Measurements from ENCODE around the gene INHBC.

Gene INHBC

DNA sequence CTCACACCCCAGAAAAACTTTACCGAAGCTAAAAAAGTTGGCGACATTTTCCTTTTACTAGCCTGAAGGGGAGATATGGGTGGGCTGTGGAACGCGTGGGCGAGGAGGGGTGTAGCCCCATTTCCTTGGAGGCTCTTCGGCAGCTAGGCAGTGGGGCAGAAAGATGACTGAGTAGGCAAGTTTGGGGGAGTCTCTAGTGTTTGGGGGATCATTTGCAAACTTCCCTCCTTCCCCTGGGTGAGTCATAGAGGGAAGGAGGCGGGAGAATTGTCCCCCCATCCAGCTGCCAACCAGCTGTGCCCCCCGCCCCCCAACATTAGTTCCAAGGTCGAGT is 27.3 kb downstream of the INHBC start:
- H3K4me1 ChIP-seq (ENCODE audit: control insufficient read depth, insufficient read depth, low read length), result peaks cover 8% of the 10 kb centered on the region
- no peaks in the 10 kb centered on the region for H3K36me3 ChIP-seq (ENCODE audit: control insufficient read depth in 2 of 2, insufficient read depth in 1 of 2, low read length in 2 of 2)
- POLR2A ChIA-PET, result interaction anchor here (4.0 kb wide), 1 partner anchor 58 kb away, joined by 13 read pairs; the partner anchor contains the start of gene DDIT3
- H3K27ac ChIP-seq (ENCODE audit: extremely low read depth, low read depth, low read length), result peak overlapping the region; percentile 25; the same call in 1 of the 2 replicates
- no peaks in the 10 kb centered on the region for H3K9me3 ChIP-seq (ENCODE audit: control insufficient read depth, insufficient read depth, low read depth, low read length)
- H3K4me3 ChIP-seq (ENCODE audit: low read depth, low read length), result peak overlapping the region; percentile 48
- CTCF ChIA-PET, result interaction anchor here (0.6 to 4.2 kb wide), 16 partner anchors 9 to 1013 kb away, joined by 3 to 38 read pairs (median 4); partner anchors contain the start of genes ARHGAP9 and TIMELESS
- no peak for TF ChIP-seq GLIS1 (tag by site-specific recombination; IDR thresholded peaks at IDR 0.05)
- no peak for TF ChIP-seq ZNF132 (tag by site-specific recombination; IDR thresholded peaks at IDR 0.05; ENCODE audit: borderline replicate concordance)
- TF ChIP-seq, protein P1, sequence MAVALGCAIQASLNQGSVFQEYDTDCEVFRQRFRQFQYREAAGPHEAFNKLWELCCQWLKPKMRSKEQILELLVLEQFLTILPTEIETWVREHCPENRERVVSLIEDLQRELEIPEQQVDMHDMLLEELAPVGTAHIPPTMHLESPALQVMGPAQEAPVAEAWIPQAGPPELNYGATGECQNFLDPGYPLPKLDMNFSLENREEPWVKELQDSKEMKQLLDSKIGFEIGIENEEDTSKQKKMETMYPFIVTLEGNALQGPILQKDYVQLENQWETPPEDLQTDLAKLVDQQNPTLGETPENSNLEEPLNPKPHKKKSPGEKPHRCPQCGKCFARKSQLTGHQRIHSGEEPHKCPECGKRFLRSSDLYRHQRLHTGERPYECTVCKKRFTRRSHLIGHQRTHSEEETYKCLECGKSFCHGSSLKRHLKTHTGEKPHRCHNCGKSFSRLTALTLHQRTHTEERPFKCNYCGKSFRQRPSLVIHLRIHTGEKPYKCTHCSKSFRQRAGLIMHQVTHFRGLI (tag by site-specific recombination; IDR thresholded peaks at IDR 0.05), result no peak
- no peak for TF ChIP-seq ZNF501 (tag by site-specific recombination; IDR thresholded peaks at IDR 0.05)
- TF ChIP-seq ZNF19 (tag by site-specific recombination; IDR thresholded peaks at IDR 0.05; ENCODE audit: low read depth), result no peak
- no peak for TF ChIP-seq ZFP69B (tag by site-specific recombination; IDR thresholded peaks at IDR 0.05)
- TF ChIP-seq BCL11A (tag by site-specific recombination; IDR thresholded peaks at IDR 0.05; ENCODE audit: low read depth), result 0 out of 2 replicates have a peak, but pooled peaks have one; percentile 16
- TF ChIP-seq ZNF138 (tag by site-specific recombination; IDR thresholded peaks at IDR 0.05; ENCODE audit: borderline replicate concordance), result no peak
- TF ChIP-seq ZFHX2 (tag by site-specific recombination; conservative IDR thresholded peaks at IDR 0.05), result peak; percentile 88
- no peak for TF ChIP-seq ZNF354C (tag by site-specific recombination; IDR thresholded peaks at IDR 0.05; ENCODE audit: borderline replicate concordance, low read depth)
- TF ChIP-seq WT1 (tag by site-specific recombination; IDR thresholded peaks at IDR 0.05), result no peak
- no peak for TF ChIP-seq ZNF585B (tag by site-specific recombination; IDR thresholded peaks at IDR 0.05)
- TF ChIP-seq ZNF121 (tag by site-specific recombination; IDR thresholded peaks at IDR 0.05), result no peak
- no peak for TF ChIP-seq ZNF350 (tag by site-specific recombination; IDR thresholded peaks at IDR 0.05)
- TF ChIP-seq EGR2 (tag by site-specific recombination; IDR thresholded peaks at IDR 0.05; ENCODE audit: low read depth), result peak; percentile 10; the same call in 1 of the 2 replicates
- TF ChIP-seq KLF9 (tag by site-specific recombination; IDR thresholded peaks at IDR 0.05; ENCODE audit: low read depth), result 0 out of 2 replicates have a peak, but pooled peaks have one; percentile 11
- no peak for TF ChIP-seq ZNF843 (tag by site-specific recombination; IDR thresholded peaks at IDR 0.05)
- TF ChIP-seq, protein P2, sequence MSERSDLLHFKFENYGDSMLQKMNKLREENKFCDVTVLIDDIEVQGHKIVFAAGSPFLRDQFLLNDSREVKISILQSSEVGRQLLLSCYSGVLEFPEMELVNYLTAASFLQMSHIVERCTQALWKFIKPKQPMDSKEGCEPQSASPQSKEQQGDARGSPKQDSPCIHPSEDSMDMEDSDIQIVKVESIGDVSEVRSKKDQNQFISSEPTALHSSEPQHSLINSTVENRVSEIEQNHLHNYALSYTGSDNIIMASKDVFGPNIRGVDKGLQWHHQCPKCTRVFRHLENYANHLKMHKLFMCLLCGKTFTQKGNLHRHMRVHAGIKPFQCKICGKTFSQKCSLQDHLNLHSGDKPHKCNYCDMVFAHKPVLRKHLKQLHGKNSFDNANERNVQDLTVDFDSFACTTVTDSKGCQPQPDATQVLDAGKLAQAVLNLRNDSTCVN (tag by site-specific recombination; optimal IDR thresholded peaks at IDR 0.05), result no peak
- TF ChIP-seq ZNF548 (tag by site-specific recombination; IDR thresholded peaks at IDR 0.05), result no peak
- TF ChIP-seq ZNF335 (tag by site-specific recombination; conservative IDR thresholded peaks at IDR 0.05), result no peak
- TF ChIP-seq, protein P3, sequence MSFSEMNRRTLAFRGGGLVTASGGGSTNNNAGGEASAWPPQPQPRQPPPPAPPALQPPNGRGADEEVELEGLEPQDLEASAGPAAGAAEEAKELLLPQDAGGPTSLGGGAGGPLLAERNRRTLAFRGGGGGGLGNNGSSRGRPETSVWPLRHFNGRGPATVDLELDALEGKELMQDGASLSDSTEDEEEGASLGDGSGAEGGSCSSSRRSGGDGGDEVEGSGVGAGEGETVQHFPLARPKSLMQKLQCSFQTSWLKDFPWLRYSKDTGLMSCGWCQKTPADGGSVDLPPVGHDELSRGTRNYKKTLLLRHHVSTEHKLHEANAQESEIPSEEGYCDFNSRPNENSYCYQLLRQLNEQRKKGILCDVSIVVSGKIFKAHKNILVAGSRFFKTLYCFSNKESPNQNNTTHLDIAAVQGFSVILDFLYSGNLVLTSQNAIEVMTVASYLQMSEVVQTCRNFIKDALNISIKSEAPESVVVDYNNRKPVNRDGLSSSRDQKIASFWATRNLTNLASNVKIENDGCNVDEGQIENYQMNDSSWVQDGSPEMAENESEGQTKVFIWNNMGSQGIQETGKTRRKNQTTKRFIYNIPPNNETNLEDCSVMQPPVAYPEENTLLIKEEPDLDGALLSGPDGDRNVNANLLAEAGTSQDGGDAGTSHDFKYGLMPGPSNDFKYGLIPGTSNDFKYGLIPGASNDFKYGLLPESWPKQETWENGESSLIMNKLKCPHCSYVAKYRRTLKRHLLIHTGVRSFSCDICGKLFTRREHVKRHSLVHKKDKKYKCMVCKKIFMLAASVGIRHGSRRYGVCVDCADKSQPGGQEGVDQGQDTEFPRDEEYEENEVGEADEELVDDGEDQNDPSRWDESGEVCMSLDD (tag by site-specific recombination; IDR thresholded peaks at IDR 0.05), result peak; percentile 100
- TF ChIP-seq, protein P4, sequence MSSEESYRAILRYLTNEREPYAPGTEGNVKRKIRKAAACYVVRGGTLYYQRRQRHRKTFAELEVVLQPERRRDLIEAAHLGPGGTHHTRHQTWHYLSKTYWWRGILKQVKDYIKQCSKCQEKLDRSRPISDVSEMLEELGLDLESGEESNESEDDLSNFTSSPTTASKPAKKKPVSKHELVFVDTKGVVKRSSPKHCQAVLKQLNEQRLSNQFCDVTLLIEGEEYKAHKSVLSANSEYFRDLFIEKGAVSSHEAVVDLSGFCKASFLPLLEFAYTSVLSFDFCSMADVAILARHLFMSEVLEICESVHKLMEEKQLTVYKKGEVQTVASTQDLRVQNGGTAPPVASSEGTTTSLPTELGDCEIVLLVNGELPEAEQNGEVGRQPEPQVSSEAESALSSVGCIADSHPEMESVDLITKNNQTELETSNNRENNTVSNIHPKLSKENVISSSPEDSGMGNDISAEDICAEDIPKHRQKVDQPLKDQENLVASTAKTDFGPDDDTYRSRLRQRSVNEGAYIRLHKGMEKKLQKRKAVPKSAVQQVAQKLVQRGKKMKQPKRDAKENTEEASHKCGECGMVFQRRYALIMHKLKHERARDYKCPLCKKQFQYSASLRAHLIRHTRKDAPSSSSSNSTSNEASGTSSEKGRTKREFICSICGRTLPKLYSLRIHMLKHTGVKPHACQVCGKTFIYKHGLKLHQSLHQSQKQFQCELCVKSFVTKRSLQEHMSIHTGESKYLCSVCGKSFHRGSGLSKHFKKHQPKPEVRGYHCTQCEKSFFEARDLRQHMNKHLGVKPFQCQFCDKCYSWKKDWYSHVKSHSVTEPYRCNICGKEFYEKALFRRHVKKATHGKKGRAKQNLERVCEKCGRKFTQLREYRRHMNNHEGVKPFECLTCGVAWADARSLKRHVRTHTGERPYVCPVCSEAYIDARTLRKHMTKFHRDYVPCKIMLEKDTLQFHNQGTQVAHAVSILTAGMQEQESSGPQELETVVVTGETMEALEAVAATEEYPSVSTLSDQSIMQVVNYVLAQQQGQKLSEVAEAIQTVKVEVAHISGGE (tag by site-specific recombination; conservative IDR thresholded peaks at IDR 0.05; ENCODE audit: low read depth), result no peak
- no peak for TF ChIP-seq ZNF311 (tag by site-specific recombination; IDR thresholded peaks at IDR 0.05; ENCODE audit: borderline replicate concordance)
- no peak for TF ChIP-seq REPIN1 (tag by site-specific recombination; IDR thresholded peaks at IDR 0.05; ENCODE audit: low read depth)
- TF ChIP-seq ZNF654 (tag by site-specific recombination; IDR thresholded peaks at IDR 0.05; ENCODE audit: low read depth), result no peak
- TF ChIP-seq, protein P5, sequence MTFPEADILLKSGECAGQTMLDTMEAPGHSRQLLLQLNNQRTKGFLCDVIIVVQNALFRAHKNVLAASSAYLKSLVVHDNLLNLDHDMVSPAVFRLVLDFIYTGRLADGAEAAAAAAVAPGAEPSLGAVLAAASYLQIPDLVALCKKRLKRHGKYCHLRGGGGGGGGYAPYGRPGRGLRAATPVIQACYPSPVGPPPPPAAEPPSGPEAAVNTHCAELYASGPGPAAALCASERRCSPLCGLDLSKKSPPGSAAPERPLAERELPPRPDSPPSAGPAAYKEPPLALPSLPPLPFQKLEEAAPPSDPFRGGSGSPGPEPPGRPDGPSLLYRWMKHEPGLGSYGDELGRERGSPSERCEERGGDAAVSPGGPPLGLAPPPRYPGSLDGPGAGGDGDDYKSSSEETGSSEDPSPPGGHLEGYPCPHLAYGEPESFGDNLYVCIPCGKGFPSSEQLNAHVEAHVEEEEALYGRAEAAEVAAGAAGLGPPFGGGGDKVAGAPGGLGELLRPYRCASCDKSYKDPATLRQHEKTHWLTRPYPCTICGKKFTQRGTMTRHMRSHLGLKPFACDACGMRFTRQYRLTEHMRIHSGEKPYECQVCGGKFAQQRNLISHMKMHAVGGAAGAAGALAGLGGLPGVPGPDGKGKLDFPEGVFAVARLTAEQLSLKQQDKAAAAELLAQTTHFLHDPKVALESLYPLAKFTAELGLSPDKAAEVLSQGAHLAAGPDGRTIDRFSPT (tag by site-specific recombination; IDR thresholded peaks at IDR 0.05), result 0 out of 2 replicates have a peak, but pooled peaks have one; percentile 70
- peak; percentile 60; the same call in 1 of the 2 replicates for TF ChIP-seq ZBTB48 (tag by site-specific recombination; IDR thresholded peaks at IDR 0.05)
- no peak for TF ChIP-seq ZSCAN30 (tag by site-specific recombination; IDR thresholded peaks at IDR 0.05)
